Spleen (tissue), 11 donors: ENCODE measurements around the gene EPS8. TPM values are rescaled to one million over a fixed set of nuclear protein-coding genes. Genes with fewer than 3 reads are reported as not detected.
A peak's percentile ranks its signal among the peaks of the same experiment; 100 is the strongest.

Source experiments
- DNase-seq: peaks from one replicate; pipeline ENCODE4 v3.0.0-alpha.2; 2020
- H3K27ac ChIP-seq, 8 donors: fragments of 200-600 bp; sonication (generic) in 7 of 8; 1 replicate in 4 of 8; 2 replicates in 4 of 8; pipeline versions ENCODE4 v1.5.0 to v1.8.0; 2016 to 2021; ENCODE audit warnings: inconsistent platforms in 4 of 8, mild to moderate bottlenecking in 4 of 8, moderate library complexity in 1 of 8
- H3K27me3 ChIP-seq, 7 donors: fragments of 200-600 bp; sonication (generic) in 6 of 7; replicated peaks in 1 of 7; 1 replicate in 4 of 7; 2 replicates in 3 of 7; pipeline versions ENCODE4 v1.5.0 to v1.8.0; 2016 to 2021; ENCODE audit warnings: inconsistent platforms in 3 of 7, mild to moderate bottlenecking in 1 of 7
- H3K36me3 ChIP-seq, 6 donors: fragments of 200-600 bp; sonication (generic) in 5 of 6; 1 replicate in 4 of 6; 2 replicates in 2 of 6; pipeline versions ENCODE4 v1.5.0 to v1.8.0; 2016 to 2021; ENCODE audit warnings: inconsistent platforms in 2 of 6
- H3K4me1 ChIP-seq, 6 donors: fragments of 200-600 bp; sonication (generic) in 5 of 6; 1 replicate in 3 of 6; 2 replicates in 3 of 6; pipeline versions ENCODE4 v1.5.0 to v1.8.0; 2016 to 2021; ENCODE audit warnings: inconsistent platforms in 3 of 6
- H3K4me3 ChIP-seq, 8 donors: fragments of 200-600 bp; sonication (generic) in 7 of 8; 1 replicate in 4 of 8; 2 replicates in 4 of 8; pipeline versions ENCODE4 v1.5.0 to v1.8.0; 2016 to 2021; ENCODE audit warnings: inconsistent platforms in 4 of 8, mild to moderate bottlenecking in 4 of 8, moderate library complexity in 2 of 8
- H3K9me3 ChIP-seq, 8 donors: fragments of 200-600 bp; sonication (generic) in 7 of 8; 1 replicate in 4 of 8; 2 replicates in 4 of 8; pipeline versions ENCODE4 v1.5.0 to v1.8.0; 2016 to 2021; ENCODE audit warnings: inconsistent platforms in 4 of 8
- POLR2A ChIP-seq, 3 donors: fragments of 450-650 bp; IDR thresholded peaks; one replicate each; pipeline ENCODE4 v1.5.1; 2017; ENCODE audit warnings: antibody characterized with exemption in 3 of 3, mild to moderate bottlenecking in 1 of 3
- POLR2AphosphoS5 ChIP-seq, 3 donors: sonication (generic); formaldehyde crosslinking; IDR thresholded peaks; one replicate each; pipeline ENCODE4 v1.5.1; 2017; ENCODE audit warnings: antibody characterized with exemption in 3 of 3
- WGBS, 5 donors: extraction: QIAGEN DNeasy Blood & Tissue Kit in 3 of 5; methylation state at CpG; one replicate each; pipeline versions ENCODE4 v1.1.5 to v1.1.7; 2013 to 2018; 5-methylcytosine and 5-hydroxymethylcytosine counted together
- intact Hi-C: fragments of 100-400 bp; cut with DNase I; formaldehyde crosslinking; loops from one replicate; pipeline ENCODE4 v1.15.0; 2023; ENCODE audit warnings: low total_unique reads
- polyA plus RNA-seq, 3 donors: library from polyadenylated mRNA; stranded (reverse); fragments of 200-250 nt; gene quantifications; one replicate each; pipeline ENCODE4 v1.2.1, GENCODE V29; 2013
- total RNA-seq, 7 donors: library from RNA; depleted of rRNA in 3 of 7; stranded (reverse); fragments of >200 nt in 3 of 7; fragmentation: NEBNext Ultra II Directional in 4 of 7; extraction: Animal tissue kit (Norgen Biotek cat#: 25700) in 4 of 7; gene quantifications; one replicate each; pipeline versions ENCODE4 v1.1.0 to v1.2.1, GENCODE V29; 2016 to 2021
- TF ChIP-seq, protein P1 (sequence below), 11 experiments: fragments of 200-600 bp in 7 of 11; fragments of 450-650 bp in 4 of 11; sonication (generic) in 4 of 11; IDR thresholded peaks in 8 of 11; conservative IDR thresholded peaks in 3 of 11; 1 replicate in 7 of 11; 2 replicates in 4 of 11; pipeline versions ENCODE4 v1.4.0 to v1.8.0; 2016 to 2021; ENCODE audit warnings: antibody characterized with exemption in 11 of 11, inconsistent platforms in 4 of 11, mild to moderate bottlenecking in 1 of 11
- donor health status: healthy with polysubstance abuse.
- donor health status: DM: no; HTN: no; CAD: no; lungs with moderate emphysema.
- donor health status: DM: no; HTN: no; CAD: no.
- donor health status: Bipolar disorder and iron deficiency.
- donor health status: healthy.
- donor health status: DM: no; HTN: no; CAD: no.
- donor health status: DM: yes; HTN: yes; CAD: no.

EPS8 gene
- total and polyA plus RNA-seq, 10 donors = 4.6 to 90.5 (median 30.9) TPM

DNA sequence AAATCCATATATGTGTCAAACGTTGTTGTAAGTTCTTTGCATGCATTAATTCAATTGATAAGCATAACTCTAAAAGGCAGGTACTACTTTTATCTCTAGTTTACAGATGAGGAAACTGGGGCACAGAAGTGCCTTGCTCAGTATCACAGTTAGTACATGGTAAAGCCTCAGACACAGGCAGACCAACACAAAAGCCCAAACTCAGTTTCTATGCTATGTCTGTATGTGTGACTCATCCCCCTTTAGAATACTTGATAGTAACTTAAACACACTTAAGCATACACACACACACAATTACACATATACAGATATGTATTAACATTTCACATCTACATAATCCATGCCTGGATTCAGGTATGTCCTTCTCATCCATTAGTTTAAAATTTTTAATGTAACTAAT lies 88.0 kb downstream of the EPS8 start:
- intact Hi-C loops = no loop called here
- DNase-seq = no peak
- H3K27me3 ChIP-seq = no peaks in the 10 kb centered on the region
- no peaks in the 10 kb centered on the region for H3K9me3 ChIP-seq
- TF ChIP-seq POLR2AphosphoS5 (IDR thresholded peaks at IDR 0.05) (no peak), POLR2A (IDR thresholded peaks at IDR 0.05) (no peak)
- TF ChIP-seq, protein P1, sequence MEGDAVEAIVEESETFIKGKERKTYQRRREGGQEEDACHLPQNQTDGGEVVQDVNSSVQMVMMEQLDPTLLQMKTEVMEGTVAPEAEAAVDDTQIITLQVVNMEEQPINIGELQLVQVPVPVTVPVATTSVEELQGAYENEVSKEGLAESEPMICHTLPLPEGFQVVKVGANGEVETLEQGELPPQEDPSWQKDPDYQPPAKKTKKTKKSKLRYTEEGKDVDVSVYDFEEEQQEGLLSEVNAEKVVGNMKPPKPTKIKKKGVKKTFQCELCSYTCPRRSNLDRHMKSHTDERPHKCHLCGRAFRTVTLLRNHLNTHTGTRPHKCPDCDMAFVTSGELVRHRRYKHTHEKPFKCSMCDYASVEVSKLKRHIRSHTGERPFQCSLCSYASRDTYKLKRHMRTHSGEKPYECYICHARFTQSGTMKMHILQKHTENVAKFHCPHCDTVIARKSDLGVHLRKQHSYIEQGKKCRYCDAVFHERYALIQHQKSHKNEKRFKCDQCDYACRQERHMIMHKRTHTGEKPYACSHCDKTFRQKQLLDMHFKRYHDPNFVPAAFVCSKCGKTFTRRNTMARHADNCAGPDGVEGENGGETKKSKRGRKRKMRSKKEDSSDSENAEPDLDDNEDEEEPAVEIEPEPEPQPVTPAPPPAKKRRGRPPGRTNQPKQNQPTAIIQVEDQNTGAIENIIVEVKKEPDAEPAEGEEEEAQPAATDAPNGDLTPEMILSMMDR (IDR thresholded peaks at IDR 0.05 in 8 of 11, conservative IDR thresholded peaks at IDR 0.05 in 3 of 11) = no peak
- 29 to 45% (median 39%) methylated on average over 1 of the region's 1 CpG for WGBS, 5 donors
- H3K36me3 ChIP-seq = no peaks in the 10 kb centered on the region
- H3K4me1 ChIP-seq = peaks cover 0 to 49% (median 6%) of the 10 kb centered on the region in 6 donors
- no peak overlapping the region for H3K4me3 ChIP-seq
- peak overlapping the region in 7 of 8 donors; percentile 35 to 78 (median 69) for H3K27ac ChIP-seq

DNA sequence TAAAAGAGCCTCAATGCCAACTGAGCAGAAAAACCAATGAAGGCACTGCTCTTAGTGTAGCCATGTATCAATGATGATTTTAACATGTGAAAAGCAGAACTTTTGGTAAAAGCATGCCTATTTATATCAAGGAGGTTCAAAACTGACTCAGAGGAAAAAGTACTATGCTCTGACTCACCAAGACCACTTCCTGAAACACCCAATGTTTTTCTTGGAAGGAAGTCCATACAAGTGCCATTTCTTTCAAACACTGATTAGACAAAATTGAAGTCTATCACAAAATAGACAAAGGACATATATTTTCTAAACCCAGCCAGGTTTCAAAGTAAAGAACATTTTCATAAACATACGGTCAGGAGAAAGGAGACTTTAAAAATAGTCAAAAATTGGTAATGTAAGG lies 88.6 kb downstream of the EPS8 start:
- TF ChIP-seq POLR2AphosphoS5 (IDR thresholded peaks at IDR 0.05) (no peak), POLR2A (IDR thresholded peaks at IDR 0.05) (no peak)
- TF ChIP-seq, protein P1 (IDR thresholded peaks at IDR 0.05 in 8 of 11, conservative IDR thresholded peaks at IDR 0.05 in 3 of 11) = no peak
- H3K4me1 ChIP-seq = peaks cover 0 to 49% (median 6%) of the 10 kb centered on the region in 6 donors
- no peaks in the 10 kb centered on the region for H3K9me3 ChIP-seq
- H3K27me3 ChIP-seq = no peaks in the 10 kb centered on the region
- no peak overlapping the region for H3K4me3 ChIP-seq
- no peak for DNase-seq
- H3K36me3 ChIP-seq = no peaks in the 10 kb centered on the region
- 33 to 61% (median 46%) methylated on average over 1 of the region's 1 CpG for WGBS, 5 donors
- intact Hi-C loops = no loop called here
- peak overlapping the region; percentile 14 to 78 (median 62) for H3K27ac ChIP-seq

DNA sequence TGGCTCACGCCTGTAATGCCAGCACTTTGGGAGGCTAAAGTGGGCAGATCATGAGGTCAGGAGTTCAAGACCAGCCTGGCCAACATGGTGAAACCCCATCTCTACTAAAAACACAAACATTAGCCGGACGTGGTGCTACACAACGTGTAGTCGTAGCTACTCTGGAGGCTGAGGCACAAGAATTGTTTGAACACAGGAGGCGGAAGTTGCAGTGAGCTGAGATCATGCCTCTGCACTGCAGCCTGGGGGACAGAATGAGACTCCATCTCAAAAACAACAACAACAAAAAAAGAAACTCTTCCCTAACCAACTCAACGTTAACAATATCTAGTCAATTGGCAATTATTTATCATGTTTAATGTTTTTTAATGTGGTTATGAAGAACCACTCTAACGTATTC lies 89.3 kb downstream of the EPS8 start:
- no peaks in the 10 kb centered on the region for H3K27me3 ChIP-seq
- DNase-seq = no peak
- H3K27ac ChIP-seq = peak overlapping the region in 7 of 8 donors; percentile 16 to 78 (median 69)
- WGBS, 5 donors = 83 to 92% (median 85%) methylated on average over 8 of the region's 8 CpGs
- H3K36me3 ChIP-seq = no peaks in the 10 kb centered on the region
- H3K4me1 ChIP-seq = peaks cover 0 to 49% (median 6%) of the 10 kb centered on the region in 6 donors
- no peak overlapping the region for H3K4me3 ChIP-seq
- no peaks in the 10 kb centered on the region for H3K9me3 ChIP-seq
- intact Hi-C loops = no loop called here
- TF ChIP-seq POLR2A (IDR thresholded peaks at IDR 0.05) = no peak
- TF ChIP-seq, protein P1 (IDR thresholded peaks at IDR 0.05 in 8 of 11, conservative IDR thresholded peaks at IDR 0.05 in 3 of 11) = no peak
- TF ChIP-seq POLR2AphosphoS5 (IDR thresholded peaks at IDR 0.05) = no peak

DNA sequence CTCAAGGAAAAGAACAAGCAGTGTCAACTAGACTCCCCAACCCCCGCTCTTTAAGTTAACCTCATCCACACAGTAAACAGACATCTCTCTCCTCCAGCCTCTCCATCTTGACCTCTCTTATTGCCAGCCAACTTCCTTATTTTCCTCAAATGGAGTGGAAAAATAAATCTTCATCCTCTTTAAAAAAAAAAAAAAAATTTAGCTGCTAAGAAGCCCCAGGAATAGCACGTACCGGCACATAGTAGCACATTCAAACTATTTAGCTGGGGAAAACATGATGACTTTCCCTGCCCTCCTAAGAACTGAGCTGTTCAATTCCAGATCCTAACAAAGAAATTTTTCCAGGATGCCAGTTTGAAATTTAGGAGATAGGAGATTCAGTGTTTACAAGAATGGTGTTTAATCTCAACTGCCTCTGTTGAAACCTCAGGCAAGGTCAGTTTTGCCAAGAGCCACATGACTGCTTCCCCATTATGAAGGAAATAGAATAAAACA lies 90.8 kb downstream of the EPS8 start:
- H3K9me3 ChIP-seq = no peaks in the 10 kb centered on the region
- H3K27ac ChIP-seq = peak overlapping the region in 7 of 8 donors; percentile 49 to 78 (median 69)
- TF ChIP-seq POLR2AphosphoS5 (IDR thresholded peaks at IDR 0.05) (no peak), POLR2A (IDR thresholded peaks at IDR 0.05) (no peak)
- TF ChIP-seq, protein P1 (IDR thresholded peaks at IDR 0.05 in 8 of 11, conservative IDR thresholded peaks at IDR 0.05 in 3 of 11) = no peak
- H3K36me3 ChIP-seq = no peaks in the 10 kb centered on the region
- intact Hi-C loops = no loop called here
- peaks cover 0 to 49% (median 6%) of the 10 kb centered on the region in 6 donors for H3K4me1 ChIP-seq
- H3K4me3 ChIP-seq = no peak overlapping the region
- no peaks in the 10 kb centered on the region for H3K27me3 ChIP-seq
- no peak for DNase-seq
- WGBS, 5 donors = 68 to 85% (median 79%) methylated on average over 3 of the region's 3 CpGs
